OCI-LY1 (cell line): ENCODE results near the gene MTMR3.
"Not testable (repeated sequence)": the region's sequence is repeated elsewhere in the genome, so short reads cannot be mapped to it uniquely, and the experiment has no call there.

Experiments used
- H2AFZ ChIP-seq: fragments of 200-600 bp; sonication (generic), shearing (Covaris generic); 2 replicates; pipeline ENCODE4 v1.6.0; 2014; ENCODE audit warnings: antibody characterized with exemption, mild to moderate bottlenecking, low read length
- H3F3A ChIP-seq: fragments of 200-600 bp; sonication (generic), shearing (Covaris generic); 2 replicates; pipeline ENCODE4 v1.6.0; 2014; ENCODE audit warnings: mild to moderate bottlenecking, antibody characterized with exemption, low read length, moderate library complexity; ENCODE audit not compliant: insufficient read depth
- H3K27ac ChIP-seq: fragments of 200-600 bp; sonication (generic); 2 replicates; pipeline ENCODE4 v1.5.1; 2014; ENCODE audit warnings: low read length, mixed run types, mild to moderate bottlenecking, low read depth; ENCODE audit not compliant: poor library complexity, severe bottlenecking
- H3K27me3 ChIP-seq: fragments of 200-600 bp; sonication (generic); 2 replicates; pipeline ENCODE4 v1.6.0; 2014; ENCODE audit warnings: antibody characterized with exemption, mild to moderate bottlenecking, low read length, moderate library complexity; ENCODE audit not compliant: insufficient read depth
- H3K36me3 ChIP-seq: fragments of 200-600 bp; sonication (generic); 2 replicates; pipeline ENCODE4 v1.6.1; 2014; ENCODE audit warnings: mild to moderate bottlenecking, antibody characterized with exemption, low read length, moderate library complexity, mixed read lengths; ENCODE audit not compliant: insufficient read depth
- H3K4me1 ChIP-seq: fragments of 200-600 bp; sonication (generic); 2 replicates; pipeline ENCODE4 v1.5.1; 2014; ENCODE audit warnings: mild to moderate bottlenecking, low read length, moderate library complexity; ENCODE audit not compliant: insufficient read depth, severe bottlenecking
- H3K4me2 ChIP-seq: fragments of 200-600 bp; sonication (generic), shearing (Covaris generic); 2 replicates; pipeline ENCODE4 v1.6.1; 2014; ENCODE audit warnings: low read length
- H3K4me3 ChIP-seq: fragments of 200-600 bp; sonication (generic); 2 replicates; pipeline ENCODE4 v1.5.1; 2014; ENCODE audit warnings: low read length, low read depth, mild to moderate bottlenecking, mixed read lengths; ENCODE audit not compliant: poor library complexity, severe bottlenecking
- H3K79me2 ChIP-seq: fragments of 200-600 bp; shearing (Covaris generic); 2 replicates; pipeline ENCODE4 v1.6.1; 2016; ENCODE audit warnings: mixed run types, low read length, mixed read lengths; ENCODE audit not compliant: insufficient read depth
- H3K9ac ChIP-seq: fragments of 200-600 bp; sonication (generic), shearing (Covaris generic); 2 replicates; pipeline ENCODE4 v1.6.1; 2014; ENCODE audit warnings: mild to moderate bottlenecking, low read length, mixed read lengths
- H3K9me2 ChIP-seq: fragments of 200-600 bp; sonication (generic), shearing (Covaris generic); 2 replicates; pipeline ENCODE4 v1.6.1; 2014; ENCODE audit warnings: low read depth, mild to moderate bottlenecking, low read length, mixed read lengths
- H3K9me3 ChIP-seq: fragments of 200-600 bp; shearing (Covaris generic); 2 replicates; pipeline ENCODE4 v1.6.1; 2014; ENCODE audit warnings: low read length, mixed read lengths
- H4K20me1 ChIP-seq: fragments of 200-600 bp; sonication (generic), shearing (Covaris generic); 2 replicates; pipeline ENCODE4 v1.6.0; 2016; ENCODE audit warnings: mild to moderate bottlenecking, low read length; ENCODE audit not compliant: insufficient read depth
- EZH2 ChIP-seq: fragments of 200-600 bp; sonication (generic), shearing (Covaris generic); IDR thresholded peaks from 2 replicates; pipeline ENCODE4 v1.8.0; 2017; ENCODE audit warnings: borderline replicate concordance, mixed run types, mild to moderate bottlenecking, antibody characterized with exemption, low read length, moderate library complexity, mixed read lengths
- TF ChIP-seq, protein P1 (sequence below): fragments of 200-600 bp; sonication (generic), shearing (Covaris generic); IDR thresholded peaks from 2 replicates; pipeline ENCODE4 v1.5.1; 2017; ENCODE audit warnings: mild to moderate bottlenecking, antibody characterized with exemption, low read length, moderate library complexity, mixed read lengths

The MTMR3 gene

DNA sequence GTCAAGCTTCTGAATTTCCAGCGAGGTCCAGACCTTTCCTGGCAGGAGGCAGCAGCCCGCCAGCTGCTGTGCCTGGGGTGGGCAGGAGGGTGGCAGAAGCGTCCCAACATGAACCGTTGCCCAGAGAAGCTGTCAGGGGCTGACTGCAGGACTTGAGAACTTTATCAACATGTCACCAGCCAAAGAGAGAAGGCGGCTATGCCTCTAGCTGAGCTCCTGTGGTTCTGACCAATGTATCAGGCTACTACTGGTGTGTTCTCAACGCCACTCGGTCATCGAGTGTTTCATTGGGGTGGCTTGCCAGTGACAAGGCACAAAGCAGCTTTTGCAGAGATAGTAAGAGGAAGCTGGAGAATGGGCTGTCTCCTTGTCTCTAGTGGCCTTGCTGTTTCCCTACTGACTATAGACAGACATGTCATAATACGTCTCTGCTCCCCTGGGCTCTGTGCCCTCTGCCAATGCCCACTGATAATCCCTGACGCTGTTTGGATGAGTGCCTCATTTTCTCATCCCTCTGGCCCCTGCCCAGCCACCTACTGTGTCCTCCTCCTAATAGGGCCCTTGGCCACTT is 27.3 kb upstream of the MTMR3 start:
- H3K79me2 ChIP-seq, result no peaks in the 10 kb centered on the region
- no peaks in the 10 kb centered on the region for H3K4me1 ChIP-seq
- no peaks in the 10 kb centered on the region for H3K9me3 ChIP-seq
- H2AFZ ChIP-seq, result no peak overlapping the region
- no peak for TF ChIP-seq EZH2
- no peaks in the 10 kb centered on the region for H3K27me3 ChIP-seq
- no peaks in the 10 kb centered on the region for H3K9me2 ChIP-seq
- no peak overlapping the region for H3K27ac ChIP-seq
- no peaks in the 10 kb centered on the region for H3F3A ChIP-seq
- no peak overlapping the region for H3K4me3 ChIP-seq
- H3K36me3 ChIP-seq, result no peaks in the 10 kb centered on the region
- H3K4me2 ChIP-seq, result no peak overlapping the region
- no peaks in the 10 kb centered on the region for H4K20me1 ChIP-seq
- no peak overlapping the region for H3K9ac ChIP-seq

DNA sequence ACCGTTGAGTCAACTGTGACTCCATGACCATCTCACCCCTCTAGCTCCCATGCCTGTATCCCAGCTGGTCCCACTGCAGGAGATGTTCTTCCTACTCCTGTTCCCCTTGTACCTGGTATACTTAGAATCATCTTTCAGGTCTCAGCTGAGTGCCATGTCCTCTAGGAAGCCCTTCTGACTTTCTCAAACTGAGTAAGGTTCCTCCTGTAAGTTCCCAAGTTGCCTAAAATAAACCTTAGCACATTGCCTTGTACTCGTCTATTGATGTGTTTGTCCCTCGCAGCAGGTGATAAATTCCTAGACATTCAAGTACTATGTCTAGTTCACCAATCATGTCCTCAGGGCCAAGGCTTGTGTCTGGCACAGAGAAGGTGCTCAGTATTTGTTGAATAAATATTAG is 26.5 kb upstream of the MTMR3 start:
- no peaks in the 10 kb centered on the region for H3K9me3 ChIP-seq
- no peaks in the 10 kb centered on the region for H4K20me1 ChIP-seq
- H3K27me3 ChIP-seq, result no peaks in the 10 kb centered on the region
- no peaks in the 10 kb centered on the region for H3K36me3 ChIP-seq
- H3K4me1 ChIP-seq, result no peaks in the 10 kb centered on the region
- no peak overlapping the region for H2AFZ ChIP-seq
- no peak overlapping the region for H3K4me3 ChIP-seq
- H3K27ac ChIP-seq, result no peak overlapping the region
- TF ChIP-seq, protein P1, sequence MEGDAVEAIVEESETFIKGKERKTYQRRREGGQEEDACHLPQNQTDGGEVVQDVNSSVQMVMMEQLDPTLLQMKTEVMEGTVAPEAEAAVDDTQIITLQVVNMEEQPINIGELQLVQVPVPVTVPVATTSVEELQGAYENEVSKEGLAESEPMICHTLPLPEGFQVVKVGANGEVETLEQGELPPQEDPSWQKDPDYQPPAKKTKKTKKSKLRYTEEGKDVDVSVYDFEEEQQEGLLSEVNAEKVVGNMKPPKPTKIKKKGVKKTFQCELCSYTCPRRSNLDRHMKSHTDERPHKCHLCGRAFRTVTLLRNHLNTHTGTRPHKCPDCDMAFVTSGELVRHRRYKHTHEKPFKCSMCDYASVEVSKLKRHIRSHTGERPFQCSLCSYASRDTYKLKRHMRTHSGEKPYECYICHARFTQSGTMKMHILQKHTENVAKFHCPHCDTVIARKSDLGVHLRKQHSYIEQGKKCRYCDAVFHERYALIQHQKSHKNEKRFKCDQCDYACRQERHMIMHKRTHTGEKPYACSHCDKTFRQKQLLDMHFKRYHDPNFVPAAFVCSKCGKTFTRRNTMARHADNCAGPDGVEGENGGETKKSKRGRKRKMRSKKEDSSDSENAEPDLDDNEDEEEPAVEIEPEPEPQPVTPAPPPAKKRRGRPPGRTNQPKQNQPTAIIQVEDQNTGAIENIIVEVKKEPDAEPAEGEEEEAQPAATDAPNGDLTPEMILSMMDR, result no peak
- no peak for TF ChIP-seq EZH2
- H3F3A ChIP-seq, result no peaks in the 10 kb centered on the region
- no peaks in the 10 kb centered on the region for H3K9me2 ChIP-seq
- no peak overlapping the region for H3K9ac ChIP-seq
- H3K4me2 ChIP-seq, result no peak overlapping the region
- no peaks in the 10 kb centered on the region for H3K79me2 ChIP-seq

DNA sequence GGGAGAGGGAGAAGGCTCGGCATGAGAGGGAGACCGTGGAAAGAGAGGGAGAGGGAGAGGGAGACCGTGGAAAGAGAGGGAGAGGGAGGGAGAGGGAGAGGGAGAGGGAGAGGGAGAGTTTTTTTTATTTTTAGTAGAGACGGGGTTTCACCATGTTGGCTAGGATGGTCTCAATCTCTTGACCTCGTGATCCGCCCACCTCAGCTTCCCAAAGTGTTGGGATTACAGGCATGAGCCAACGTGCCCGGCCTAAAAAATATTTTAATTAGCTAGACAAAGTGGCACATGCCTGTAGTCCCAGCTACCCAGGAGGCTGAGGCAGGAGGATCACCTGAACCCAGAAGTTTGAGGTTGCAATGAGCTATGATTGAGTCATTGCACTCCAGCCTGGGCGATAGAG is 23.9 kb upstream of the MTMR3 start:
- not testable (repeated sequence) for H3K27ac ChIP-seq, H3K4me2 ChIP-seq, H4K20me1 ChIP-seq, H3K4me1 ChIP-seq, H2AFZ ChIP-seq, H3K79me2 ChIP-seq, H3K9me3 ChIP-seq, H3K9me2 ChIP-seq, H3K4me3 ChIP-seq, H3K27me3 ChIP-seq, H3F3A ChIP-seq, H3K36me3 ChIP-seq, H3K9ac ChIP-seq

DNA sequence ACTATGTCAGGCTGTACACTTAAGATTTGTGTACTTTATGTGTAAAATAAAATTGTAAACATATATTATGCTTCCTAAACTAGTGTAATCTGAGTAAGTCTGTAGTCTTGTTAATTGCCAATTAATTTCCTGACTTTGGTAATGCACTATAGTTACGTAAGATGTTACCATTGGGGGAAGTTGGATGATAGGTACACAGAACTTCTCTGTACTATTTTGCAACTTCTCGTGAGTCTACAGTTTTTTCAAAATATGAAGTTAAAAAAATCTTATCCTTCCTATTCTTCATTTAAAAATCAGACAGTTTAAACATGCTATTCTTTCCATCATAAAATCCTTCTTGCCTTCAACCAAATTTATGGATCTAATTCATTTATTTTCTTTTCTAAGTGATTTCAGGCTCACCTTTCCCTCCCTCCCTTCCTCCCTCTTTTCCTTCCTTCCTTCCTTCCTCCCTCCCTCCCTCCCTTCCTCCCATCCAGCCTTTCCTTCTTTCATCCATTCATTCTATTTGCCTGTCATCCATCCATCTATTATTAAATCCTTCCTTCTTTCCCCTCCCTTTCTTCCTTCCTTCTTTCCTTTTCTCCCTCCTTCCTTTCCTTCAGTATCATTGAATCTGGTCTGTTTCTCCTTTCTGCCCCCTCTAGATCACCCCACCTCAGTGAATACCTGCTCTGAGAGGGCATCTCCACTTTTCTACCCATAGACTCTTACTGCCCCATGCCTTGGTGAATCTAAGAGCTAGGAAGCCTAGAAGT is 22.8 kb upstream of the MTMR3 start:
- H3K27me3 ChIP-seq, result no peaks in the 10 kb centered on the region
- H3K79me2 ChIP-seq, result no peaks in the 10 kb centered on the region
- H3K9me3 ChIP-seq, result no peaks in the 10 kb centered on the region
- TF ChIP-seq, protein P1, result no peak
- no peak for TF ChIP-seq EZH2
- H3K9ac ChIP-seq, result no peak overlapping the region
- H2AFZ ChIP-seq, result no peak overlapping the region
- H3F3A ChIP-seq, result no peaks in the 10 kb centered on the region
- H3K4me3 ChIP-seq, result no peak overlapping the region
- no peaks in the 10 kb centered on the region for H3K36me3 ChIP-seq
- no peak overlapping the region for H3K4me2 ChIP-seq
- no peaks in the 10 kb centered on the region for H3K9me2 ChIP-seq
- no peaks in the 10 kb centered on the region for H4K20me1 ChIP-seq
- no peak overlapping the region for H3K27ac ChIP-seq
- no peaks in the 10 kb centered on the region for H3K4me1 ChIP-seq
